ENCODE measurements around the gene DHDDS. TPM values are rescaled to one million over a fixed set of nuclear protein-coding genes. Genes with fewer than 3 reads are reported as not detected.

Gene DHDDS
- total RNA-seq, 4 donors from 2014 or later = 54.5 to 76.6 (median 62.1) TPM

DNA sequence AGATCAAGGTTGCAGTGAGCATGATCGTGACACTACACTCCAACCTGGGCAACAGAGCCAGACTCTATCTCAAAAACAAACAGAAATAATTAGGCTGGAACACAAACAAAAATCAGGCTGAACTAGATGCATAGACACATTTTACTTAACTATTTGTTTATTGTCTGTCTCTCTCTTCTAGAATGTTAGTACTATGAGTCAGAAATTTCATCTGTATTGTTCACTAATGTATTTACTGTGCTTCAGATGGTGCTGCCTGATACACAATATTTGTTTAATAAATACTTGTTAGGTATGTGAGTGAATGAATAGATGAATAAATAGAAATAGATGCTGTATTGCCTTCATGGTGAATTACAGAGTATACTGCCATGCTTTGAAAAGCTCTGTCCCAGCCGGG is 27.5 kb upstream of the DHDDS start:
- Histone ChIP-seq H3K27me3 (peaks cover 0 to 8% of the 10 kb centered on the region in 2 donors), H3K9me3 (no peaks in the 10 kb centered on the region), H3K36me3 (no peaks in the 10 kb centered on the region), H3K27ac (no peak overlapping the region), H3K4me1 (no peaks in the 10 kb centered on the region), H3K4me3 (no peak overlapping the region)
- no peak for DNase-seq
- TF ChIP-seq POLR2A (IDR thresholded peaks at IDR 0.05) (no peak), CTCF (IDR thresholded peaks at IDR 0.05) (no peak)

DNA sequence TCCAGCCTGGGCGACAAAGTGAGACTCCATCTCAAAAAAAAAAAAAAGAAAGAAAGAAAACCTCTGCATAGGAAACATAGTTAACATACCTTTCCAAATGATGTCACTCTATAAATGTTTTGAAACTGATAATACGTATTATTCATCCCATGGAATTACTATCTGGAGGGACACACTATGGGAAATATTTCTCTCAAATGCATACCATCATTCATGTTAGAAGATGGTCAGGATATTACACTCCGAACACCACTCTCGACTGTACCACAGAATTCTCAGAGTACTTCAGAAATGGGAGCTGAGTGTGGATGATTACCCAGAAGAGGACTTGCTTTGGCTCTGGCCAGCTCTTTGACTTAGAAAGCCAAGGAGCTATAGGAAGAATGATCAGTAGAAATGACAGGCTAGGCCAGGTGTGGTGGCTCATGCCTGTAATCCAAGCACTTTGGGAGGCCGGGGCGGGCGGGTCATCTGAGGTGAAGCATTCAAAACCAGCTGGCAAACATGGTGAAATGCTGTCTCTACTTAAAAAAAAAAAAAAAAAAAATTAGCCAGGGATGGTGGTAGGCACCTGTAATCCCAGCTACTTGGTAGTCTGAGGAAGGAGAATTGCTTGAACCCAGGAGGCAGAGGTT is 26.7 kb upstream of the DHDDS start:
- Histone ChIP-seq H3K27me3 (peaks cover 0 to 11% of the 10 kb centered on the region in 2 donors), H3K27ac (no peak overlapping the region), H3K4me1 (no peaks in the 10 kb centered on the region), H3K4me3 (no peak overlapping the region), H3K9me3 (no peaks in the 10 kb centered on the region), H3K36me3 (no peaks in the 10 kb centered on the region)
- DNase-seq = no peak
- TF ChIP-seq CTCF (IDR thresholded peaks at IDR 0.05) (no peak), POLR2A (IDR thresholded peaks at IDR 0.05) (no peak)

GRCh38 chr1:26408604-26409003 is 23.5 kb upstream of the DHDDS start:
- Histone ChIP-seq H3K27ac (no peak overlapping the region), H3K9me3 (no peaks in the 10 kb centered on the region), H3K4me1 (no peaks in the 10 kb centered on the region), H3K36me3 (no peaks in the 10 kb centered on the region), H3K4me3 (no peak overlapping the region), H3K27me3 (peaks cover 0 to 42% of the 10 kb centered on the region in 2 donors)
- peak; percentile 46 to 84 (median 66) for DNase-seq
- TF ChIP-seq POLR2A (IDR thresholded peaks at IDR 0.05) (no peak), CTCF (IDR thresholded peaks at IDR 0.05) (no peak)

GRCh38 chr1:26409191-26409807 is 22.8 kb upstream of the DHDDS start:
- Histone ChIP-seq H3K27me3 (peaks cover 0 to 42% of the 10 kb centered on the region in 2 donors), H3K4me3 (no peak overlapping the region), H3K27ac (no peak overlapping the region), H3K9me3 (no peaks in the 10 kb centered on the region), H3K36me3 (no peaks in the 10 kb centered on the region), H3K4me1 (no peaks in the 10 kb centered on the region)
- no peak for DNase-seq
- TF ChIP-seq POLR2A (IDR thresholded peaks at IDR 0.05) = no peak
- no peak for TF ChIP-seq CTCF (IDR thresholded peaks at IDR 0.05)

GRCh38 chr1:26410706-26411623 is 21.2 kb upstream of the DHDDS start, which contains the start of gene LIN28A:
Gene LIN28A, plus strand, starts transcription at chr1:26410817. Its CDS starts 75 bp downstream, at chr1:26410892.
- no peaks in the 10 kb centered on the region for H3K4me1 ChIP-seq
- H3K4me3 ChIP-seq = no peak within 1 kb of the TSS
- H3K9me3 ChIP-seq = no peaks in the 10 kb centered on the region
- H3K36me3 ChIP-seq = no peaks in the 10 kb centered on the region
- H3K27me3 ChIP-seq = peaks cover 0 to 42% of the 10 kb centered on the region in 2 donors
- peak in 1 of 3 donors; percentile 42 for DNase-seq
- no peak within 1 kb of the TSS for H3K27ac ChIP-seq
- TF ChIP-seq CTCF (IDR thresholded peaks at IDR 0.05) (no peak), POLR2A (IDR thresholded peaks at IDR 0.05) (no peak)

Data from Peyer's patch (tissue), 4 donors.